ENCODE data around the gene SYTL2.
"Not testable (repeated sequence)": the region's sequence is repeated elsewhere in the genome, so short reads cannot be mapped to it uniquely, and the experiment has no call there.

DNA sequence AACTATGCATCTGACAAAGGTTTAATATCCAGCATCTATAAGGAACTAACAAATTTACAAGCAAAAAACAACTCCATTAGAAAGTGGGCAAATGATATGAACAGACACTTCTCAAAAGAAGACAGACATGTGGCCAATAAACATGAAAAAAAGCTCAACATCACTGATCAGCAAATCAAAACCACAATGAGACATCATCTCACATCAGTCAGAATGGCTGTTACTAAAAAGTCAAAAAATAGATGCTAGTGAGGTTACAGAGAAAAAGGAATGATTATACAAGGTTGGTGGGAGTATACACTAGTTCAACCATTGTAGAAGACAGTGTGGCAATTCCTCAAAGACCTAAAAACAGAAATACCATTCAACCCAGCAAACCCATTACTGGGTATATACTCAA lies 30.0 kb upstream of the SYTL2 start:
- TF ChIP-seq, protein P1, sequence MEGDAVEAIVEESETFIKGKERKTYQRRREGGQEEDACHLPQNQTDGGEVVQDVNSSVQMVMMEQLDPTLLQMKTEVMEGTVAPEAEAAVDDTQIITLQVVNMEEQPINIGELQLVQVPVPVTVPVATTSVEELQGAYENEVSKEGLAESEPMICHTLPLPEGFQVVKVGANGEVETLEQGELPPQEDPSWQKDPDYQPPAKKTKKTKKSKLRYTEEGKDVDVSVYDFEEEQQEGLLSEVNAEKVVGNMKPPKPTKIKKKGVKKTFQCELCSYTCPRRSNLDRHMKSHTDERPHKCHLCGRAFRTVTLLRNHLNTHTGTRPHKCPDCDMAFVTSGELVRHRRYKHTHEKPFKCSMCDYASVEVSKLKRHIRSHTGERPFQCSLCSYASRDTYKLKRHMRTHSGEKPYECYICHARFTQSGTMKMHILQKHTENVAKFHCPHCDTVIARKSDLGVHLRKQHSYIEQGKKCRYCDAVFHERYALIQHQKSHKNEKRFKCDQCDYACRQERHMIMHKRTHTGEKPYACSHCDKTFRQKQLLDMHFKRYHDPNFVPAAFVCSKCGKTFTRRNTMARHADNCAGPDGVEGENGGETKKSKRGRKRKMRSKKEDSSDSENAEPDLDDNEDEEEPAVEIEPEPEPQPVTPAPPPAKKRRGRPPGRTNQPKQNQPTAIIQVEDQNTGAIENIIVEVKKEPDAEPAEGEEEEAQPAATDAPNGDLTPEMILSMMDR (conservative IDR thresholded peaks at IDR 0.05; ENCODE audit: low read length) = not testable (repeated sequence)
- TF ChIP-seq EZH2phosphoT487 (IDR thresholded peaks at IDR 0.05; ENCODE audit: borderline replicate concordance) = not testable (repeated sequence)
